Keratinocyte (primary cell): ENCODE measurements around the gene SCNN1G. TPM values are rescaled to one million over a fixed set of nuclear protein-coding genes. Genes with fewer than 3 reads are reported as not detected.

Experiments used
- DNase-seq: peaks from one replicate; pipeline ENCODE4 v3.0.0-alpha.2; 2011; ENCODE audit warnings: low read depth, missing footprints, low spot score
- FAIRE-seq: peaks from 2 replicates; lab custom pipeline; 2011; peaks lifted over from hg19 to GRCh38; lab: Jason Lieb, UNC
- H2AFZ ChIP-seq: 2 replicates; pipeline ENCODE4 v1.6.0; 2012; ENCODE audit warnings: low read length, control low read depth, inconsistent platforms; ENCODE audit not compliant: control insufficient read depth
- H3K27ac ChIP-seq: 2 replicates; pipeline ENCODE4 v1.5.1; 2011; ENCODE audit warnings: low read length; ENCODE audit not compliant: control insufficient read depth, insufficient read depth
- H3K27me3 ChIP-seq: 3 replicates; pipeline ENCODE4 v1.6.0; 2011; ENCODE audit warnings: low read length; ENCODE audit not compliant: control insufficient read depth, insufficient read depth; ENCODE audit errors: extremely low read depth
- H3K36me3 ChIP-seq, 2 experiments: 2 replicates in 1 of 2; 3 replicates in 1 of 2; pipeline ENCODE4 v1.5.1; 2011; ENCODE audit warnings: low read length in 2 of 2, mild to moderate bottlenecking in 1 of 2; ENCODE audit not compliant: control insufficient read depth in 2 of 2, insufficient read depth in 2 of 2; ENCODE audit errors: extremely low read depth in 1 of 2
- H3K4me1 ChIP-seq: 3 replicates; pipeline ENCODE4 v1.5.1; 2011; ENCODE audit warnings: low read length; ENCODE audit not compliant: control insufficient read depth, insufficient read depth; ENCODE audit errors: extremely low read depth
- H3K4me2 ChIP-seq: 3 replicates; pipeline ENCODE4 v1.6.0; 2011; ENCODE audit warnings: low read depth, low read length; ENCODE audit not compliant: control insufficient read depth, insufficient read depth; ENCODE audit errors: extremely low read depth
- H3K4me3 ChIP-seq, 3 experiments: fragments of 200-600 bp in 1 of 3; sonication (generic) in 1 of 3; 2 replicates in 2 of 3; 3 replicates in 1 of 3; pipeline ENCODE4 v1.5.1; 2011 to 2016; ENCODE audit warnings: low read length in 3 of 3, mild to moderate bottlenecking in 3 of 3, control low read depth in 2 of 3, inconsistent platforms in 1 of 3, low read depth in 1 of 3, mixed read lengths in 1 of 3, mixed run types in 1 of 3, moderate library complexity in 1 of 3; ENCODE audit not compliant: control insufficient read depth in 2 of 3, insufficient read depth in 2 of 3; ENCODE audit errors: extremely low read depth in 1 of 3
- H3K79me2 ChIP-seq: 2 replicates; pipeline ENCODE4 v1.6.0; 2012; ENCODE audit warnings: low read length; ENCODE audit not compliant: control insufficient read depth, insufficient read depth
- H3K9ac ChIP-seq: 3 replicates; pipeline ENCODE4 v1.6.0; 2011; ENCODE audit warnings: low read length; ENCODE audit not compliant: control insufficient read depth, insufficient read depth; ENCODE audit errors: extremely low read depth
- H3K9me1 ChIP-seq: 3 replicates; pipeline ENCODE4 v1.6.0; 2011; ENCODE audit warnings: low read length; ENCODE audit not compliant: control insufficient read depth, insufficient read depth; ENCODE audit errors: extremely low read depth
- H3K9me3 ChIP-seq: 2 replicates; pipeline ENCODE4 v1.5.1; 2012; ENCODE audit warnings: low read depth, low read length; ENCODE audit not compliant: control insufficient read depth
- H4K20me1 ChIP-seq: 3 replicates; pipeline ENCODE4 v1.6.0; 2011; ENCODE audit warnings: low read length; ENCODE audit not compliant: control insufficient read depth, insufficient read depth; ENCODE audit errors: extremely low read depth
- EZH2 ChIP-seq: IDR thresholded peaks from one replicate; pipeline ENCODE4 v1.6.1; 2012; ENCODE audit warnings: inconsistent platforms, mild to moderate bottlenecking, low read length, moderate library complexity
- dilution Hi-C: fragments of 300-500 bp; cut with MboI; formaldehyde crosslinking; loops from one replicate; pipeline ENCODE4 v1.7.0; 2020; ENCODE audit warnings: low sequenced_read_pairs; ENCODE audit not compliant: extremely low pct_ligation_motif_present
- polyA plus RNA-seq, 5 experiments: library from polyadenylated mRNA; depleted of rRNA in 3 of 5; stranded (reverse) in 3 of 5; stranded (forward) in 1 of 5; unstranded in 1 of 5; fragments of >200 nt; gene quantifications; 1 replicate in 1 of 5; 2 replicates in 3 of 5; 3 replicates in 1 of 5; pipeline versions ENCODE4 v1.2.1 to v1.2.3, GENCODE V29; 2011 to 2012; ENCODE audit warnings: missing spikeins in 2 of 5, low read depth in 1 of 5, low replicate concordance in 1 of 5
- TF ChIP-seq, protein P1 (sequence below), 3 experiments: IDR thresholded peaks in 1 of 3; conservative IDR thresholded peaks in 1 of 3; optimal IDR thresholded peaks in 1 of 3; 2 replicates in 2 of 3; 3 replicates in 1 of 3; pipeline versions ENCODE3 to v1.5.1; 2011; ENCODE audit warnings: low read length in 3 of 3, mild to moderate bottlenecking in 3 of 3, moderate library complexity in 2 of 3, control low read depth in 1 of 3, inconsistent platforms in 1 of 3; ENCODE audit not compliant: insufficient read depth in 2 of 3; ENCODE audit errors: extremely low read depth in 1 of 3

The SCNN1G gene
- polyA plus RNA-seq, 1 donor (not counting 4 experiments of a cell fraction or from before 2014, with no cell fraction given): 0.25 TPM

DNA sequence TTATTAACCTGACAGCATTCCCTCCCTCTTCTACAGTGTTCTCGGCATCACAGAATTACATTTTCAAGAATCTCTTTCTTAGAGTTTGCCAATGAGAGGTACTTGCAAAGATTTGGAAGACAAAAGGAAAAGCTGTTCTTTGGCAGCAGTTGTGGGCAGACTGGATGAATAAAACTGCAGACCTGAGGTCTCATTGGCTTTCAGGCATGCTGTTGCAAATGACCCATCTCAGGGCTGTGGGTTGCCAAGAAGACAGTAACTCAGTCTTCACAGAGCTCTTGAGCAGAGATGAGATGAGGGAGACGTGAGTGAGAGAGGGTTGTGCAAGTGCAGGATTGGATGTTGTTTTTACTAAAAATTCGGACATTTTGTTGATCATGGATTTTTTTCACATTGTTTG, 22.0 kb upstream of the SCNN1G start:
- H3K4me1 ChIP-seq: no peaks in the 10 kb centered on the region
- H3K36me3 ChIP-seq: no peaks in the 10 kb centered on the region
- no peaks in the 10 kb centered on the region for H3K9me1 ChIP-seq
- H3K4me3 ChIP-seq: no peak overlapping the region
- no peaks in the 10 kb centered on the region for H3K27me3 ChIP-seq
- no peak overlapping the region for H3K4me2 ChIP-seq
- no peaks in the 10 kb centered on the region for H3K79me2 ChIP-seq
- dilution Hi-C loops: loop anchor here (25.0 kb wide), 1 partner anchor 227 kb away; no protein-coding TSS in a partner anchor
- TF ChIP-seq, protein P1, sequence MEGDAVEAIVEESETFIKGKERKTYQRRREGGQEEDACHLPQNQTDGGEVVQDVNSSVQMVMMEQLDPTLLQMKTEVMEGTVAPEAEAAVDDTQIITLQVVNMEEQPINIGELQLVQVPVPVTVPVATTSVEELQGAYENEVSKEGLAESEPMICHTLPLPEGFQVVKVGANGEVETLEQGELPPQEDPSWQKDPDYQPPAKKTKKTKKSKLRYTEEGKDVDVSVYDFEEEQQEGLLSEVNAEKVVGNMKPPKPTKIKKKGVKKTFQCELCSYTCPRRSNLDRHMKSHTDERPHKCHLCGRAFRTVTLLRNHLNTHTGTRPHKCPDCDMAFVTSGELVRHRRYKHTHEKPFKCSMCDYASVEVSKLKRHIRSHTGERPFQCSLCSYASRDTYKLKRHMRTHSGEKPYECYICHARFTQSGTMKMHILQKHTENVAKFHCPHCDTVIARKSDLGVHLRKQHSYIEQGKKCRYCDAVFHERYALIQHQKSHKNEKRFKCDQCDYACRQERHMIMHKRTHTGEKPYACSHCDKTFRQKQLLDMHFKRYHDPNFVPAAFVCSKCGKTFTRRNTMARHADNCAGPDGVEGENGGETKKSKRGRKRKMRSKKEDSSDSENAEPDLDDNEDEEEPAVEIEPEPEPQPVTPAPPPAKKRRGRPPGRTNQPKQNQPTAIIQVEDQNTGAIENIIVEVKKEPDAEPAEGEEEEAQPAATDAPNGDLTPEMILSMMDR (optimal IDR thresholded peaks at IDR 0.05 in 1 of 3, IDR thresholded peaks at IDR 0.05 in 1 of 3, conservative IDR thresholded peaks at IDR 0.05 in 1 of 3; ENCODE audit: extremely low read depth in 1 of 3, insufficient read depth in 2 of 3, low read length in 3 of 3): no peak
- no peak for TF ChIP-seq EZH2
- no peaks in the 10 kb centered on the region for H4K20me1 ChIP-seq
- DNase-seq (no peak), FAIRE-seq (no peak)
- no peak overlapping the region for H3K27ac ChIP-seq
- H2AFZ ChIP-seq: no peak overlapping the region
- H3K9ac ChIP-seq: no peak overlapping the region
- H3K9me3 ChIP-seq: no peaks in the 10 kb centered on the region

DNA sequence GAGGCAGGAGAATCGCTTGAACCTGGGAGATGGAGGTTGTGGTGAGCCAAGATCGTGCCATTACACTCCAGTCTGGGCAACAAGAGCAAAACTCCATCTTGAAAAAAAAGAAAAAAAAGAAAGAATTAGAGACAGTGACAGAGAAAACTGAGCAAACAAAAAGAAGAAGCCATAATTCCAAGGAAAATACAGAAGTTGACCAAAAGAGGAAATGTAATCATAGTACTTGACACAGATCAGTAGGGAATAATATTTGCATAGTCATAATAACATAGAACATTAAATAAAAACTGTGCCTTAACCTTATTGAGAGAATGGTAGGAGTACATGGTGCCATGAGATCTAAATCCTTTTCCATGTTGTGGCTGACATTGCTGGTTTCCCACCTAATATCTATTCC, 18.6 kb upstream of the SCNN1G start:
- H3K9me3 ChIP-seq: no peaks in the 10 kb centered on the region
- H3K27ac ChIP-seq: no peak overlapping the region
- dilution Hi-C loops: loop anchor here (25.0 kb wide), 1 partner anchor 223 kb away; no protein-coding TSS in a partner anchor
- no peaks in the 10 kb centered on the region for H3K36me3 ChIP-seq
- no peaks in the 10 kb centered on the region for H3K9me1 ChIP-seq
- no peak overlapping the region for H3K9ac ChIP-seq
- H3K79me2 ChIP-seq: no peaks in the 10 kb centered on the region
- TF ChIP-seq EZH2: no peak
- TF ChIP-seq, protein P1 (optimal IDR thresholded peaks at IDR 0.05 in 1 of 3, IDR thresholded peaks at IDR 0.05 in 1 of 3, conservative IDR thresholded peaks at IDR 0.05 in 1 of 3; ENCODE audit: extremely low read depth in 1 of 3, insufficient read depth in 2 of 3, low read length in 3 of 3): no peak
- DNase-seq (no peak), FAIRE-seq (no peak)
- H3K27me3 ChIP-seq: no peaks in the 10 kb centered on the region
- H3K4me3 ChIP-seq: no peak overlapping the region
- no peak overlapping the region for H3K4me2 ChIP-seq
- H2AFZ ChIP-seq: no peak overlapping the region
- no peaks in the 10 kb centered on the region for H4K20me1 ChIP-seq
- H3K4me1 ChIP-seq: no peaks in the 10 kb centered on the region
